SU-DHL-6 (cell line): Measurements from ENCODE around the gene JUNB.

Experiments
- EZH2phosphoT487 ChIP-seq: fragments of 200-600 bp; sonication (generic), shearing (Covaris generic); conservative IDR thresholded peaks from 2 replicates; pipeline ENCODE4 v1.6.1; 2018; ENCODE audit warnings: mild to moderate bottlenecking, antibody characterized with exemption, low read length, moderate library complexity, mixed read lengths
- TF ChIP-seq, protein P1 (sequence below): fragments of 200-600 bp; sonication (generic); IDR thresholded peaks from one replicate; pipeline ENCODE4 v1.5.1; 2017; ENCODE audit warnings: antibody characterized with exemption, mild to moderate bottlenecking, low read length, moderate library complexity; ENCODE audit not compliant: insufficient read depth, poor library complexity, severe bottlenecking

DNA sequence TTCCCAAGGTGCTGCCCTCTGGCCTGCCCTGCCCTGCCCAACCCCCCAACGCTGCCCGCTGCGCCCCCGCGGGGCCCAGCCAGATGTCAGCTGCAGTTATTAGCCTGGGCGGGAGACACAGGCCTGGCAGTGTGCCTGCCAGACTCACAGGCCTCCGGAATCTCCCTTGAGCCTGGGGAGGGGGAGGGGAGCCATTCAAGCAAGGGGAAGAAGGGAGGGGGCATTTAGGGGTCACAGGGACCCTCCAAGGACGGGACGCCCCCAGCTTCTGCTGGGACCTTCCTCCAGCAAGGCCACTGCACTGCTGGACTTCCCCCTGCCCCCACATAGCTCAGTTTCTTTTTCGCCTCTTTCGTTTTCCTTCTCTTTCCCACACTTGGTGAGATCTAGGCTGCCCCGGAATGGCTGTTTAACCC lies 2.6 kb upstream of the JUNB start:
- TF ChIP-seq, protein P1, sequence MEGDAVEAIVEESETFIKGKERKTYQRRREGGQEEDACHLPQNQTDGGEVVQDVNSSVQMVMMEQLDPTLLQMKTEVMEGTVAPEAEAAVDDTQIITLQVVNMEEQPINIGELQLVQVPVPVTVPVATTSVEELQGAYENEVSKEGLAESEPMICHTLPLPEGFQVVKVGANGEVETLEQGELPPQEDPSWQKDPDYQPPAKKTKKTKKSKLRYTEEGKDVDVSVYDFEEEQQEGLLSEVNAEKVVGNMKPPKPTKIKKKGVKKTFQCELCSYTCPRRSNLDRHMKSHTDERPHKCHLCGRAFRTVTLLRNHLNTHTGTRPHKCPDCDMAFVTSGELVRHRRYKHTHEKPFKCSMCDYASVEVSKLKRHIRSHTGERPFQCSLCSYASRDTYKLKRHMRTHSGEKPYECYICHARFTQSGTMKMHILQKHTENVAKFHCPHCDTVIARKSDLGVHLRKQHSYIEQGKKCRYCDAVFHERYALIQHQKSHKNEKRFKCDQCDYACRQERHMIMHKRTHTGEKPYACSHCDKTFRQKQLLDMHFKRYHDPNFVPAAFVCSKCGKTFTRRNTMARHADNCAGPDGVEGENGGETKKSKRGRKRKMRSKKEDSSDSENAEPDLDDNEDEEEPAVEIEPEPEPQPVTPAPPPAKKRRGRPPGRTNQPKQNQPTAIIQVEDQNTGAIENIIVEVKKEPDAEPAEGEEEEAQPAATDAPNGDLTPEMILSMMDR: no peak
- TF ChIP-seq EZH2phosphoT487: no peak
